HG02763 (cell line): ENCODE measurements around the gene PYGM.

Experiments used
- ATAC-seq: cut with Tn5 transposase; IDR thresholded peaks from one replicate; pipeline ENCODE4 v1.9.1; 2021; ENCODE audit warnings: mild to moderate bottlenecking, moderate library complexity; ENCODE audit not compliant: unreplicated experiment

PYGM gene

GRCh38 chr11:64759722-64760719 is at the start of gene PYGM:
Gene PYGM, minus strand, starts transcription at chr11:64759974. Its CDS starts 76 bp downstream, at chr11:64759898.
- no peak for ATAC-seq

DNA sequence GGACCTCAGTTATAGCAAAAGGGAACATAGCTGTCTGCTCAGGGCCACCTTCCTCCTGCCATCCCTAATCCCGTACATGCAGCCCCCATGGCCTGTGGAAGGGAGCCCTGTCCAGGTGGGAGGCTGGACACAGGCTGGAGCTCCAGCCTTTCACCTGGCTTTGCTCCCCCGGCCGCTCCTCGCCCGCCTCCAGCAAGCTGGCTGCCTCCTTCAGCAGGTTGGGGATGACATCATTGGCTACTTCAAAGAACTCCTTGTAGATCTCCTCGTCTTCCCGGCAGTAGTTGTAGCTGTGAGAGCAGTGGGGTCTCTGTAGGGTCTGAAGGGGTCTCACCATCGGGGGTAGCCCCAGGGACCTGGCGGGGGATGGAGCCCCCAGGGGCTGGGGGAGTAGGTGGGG is 45.7 kb upstream of the PYGM start:
- ATAC-seq, result no peak

- ATAC-seq, result no peak
Observed at GRCh38 chr11:64804346-64805210, 44.8 kb upstream of the PYGM start.

DNA sequence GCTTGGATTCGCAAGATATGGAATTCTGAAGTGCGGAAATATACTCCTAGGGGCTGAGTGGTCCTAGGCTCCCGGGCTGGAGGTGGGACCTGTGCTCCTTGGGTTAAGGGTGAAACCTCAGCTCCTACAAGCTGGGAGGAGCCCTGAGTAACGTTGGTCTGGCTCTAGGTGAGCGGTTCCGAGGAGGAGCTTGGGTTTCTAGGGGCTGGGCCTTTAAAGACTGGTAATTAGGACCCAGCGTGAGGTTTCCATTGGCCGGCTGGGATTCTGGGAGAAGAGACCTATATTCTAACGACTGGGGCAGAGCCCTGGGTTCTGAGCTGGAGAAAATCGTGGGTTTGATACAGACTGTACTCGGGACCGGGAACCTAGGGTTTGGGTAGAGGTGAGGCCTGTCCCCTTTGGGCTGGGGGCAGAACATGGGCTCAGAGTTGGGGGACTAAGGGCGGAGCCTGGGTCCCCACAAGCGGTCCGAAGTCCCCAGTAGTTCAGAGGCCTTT is 44.1 kb upstream of the PYGM start:
- no peak for ATAC-seq

GRCh38 chr11:64803158-64803845 is 43.5 kb upstream of the PYGM start, which contains the start of gene MAP4K2:
Gene MAP4K2, minus strand, starts transcription at chr11:64803214. Its CDS starts 65 bp downstream, at chr11:64803149.
- peak; percentile 69 for ATAC-seq

DNA sequence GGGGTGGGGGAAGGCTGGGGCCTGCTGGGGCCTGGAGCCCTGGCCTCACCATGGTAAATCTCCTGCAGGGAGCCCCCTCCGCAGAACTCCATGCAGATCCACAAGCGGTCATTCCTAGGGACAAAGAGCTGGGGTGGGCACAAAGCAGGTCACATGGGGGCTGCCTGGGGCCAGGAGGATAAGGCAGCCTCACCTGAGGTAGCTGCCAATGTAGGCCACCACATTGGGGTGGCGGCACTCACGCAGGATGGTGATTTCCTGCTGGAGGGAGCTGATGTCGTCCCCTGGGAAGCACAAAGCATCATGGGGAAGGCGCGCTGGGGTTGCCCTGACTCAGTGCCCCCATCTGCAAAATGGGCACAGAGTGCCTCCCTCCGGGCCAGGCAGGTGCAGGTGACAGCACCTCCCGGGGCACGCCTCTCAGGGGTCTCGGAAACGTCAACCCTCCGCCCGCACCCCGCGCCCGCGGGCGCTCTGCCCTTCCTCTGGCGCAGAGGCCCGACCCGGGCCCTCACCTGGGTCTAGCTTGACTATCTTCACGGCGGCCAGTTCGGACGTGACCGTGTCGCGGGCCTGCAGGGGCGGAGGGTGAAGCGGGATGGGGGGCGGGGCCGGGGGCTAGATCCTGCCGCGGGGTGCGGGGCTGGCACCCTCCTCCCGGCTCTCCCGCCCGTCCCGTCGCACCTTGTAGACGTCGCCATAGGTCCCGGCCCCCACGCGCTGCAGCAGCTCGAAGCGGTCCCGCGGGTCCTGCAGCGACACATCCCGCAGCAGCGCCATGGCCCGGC is 42.8 kb upstream of the PYGM start:
- no peak for ATAC-seq

- ATAC-seq, result no peak
Observed at GRCh38 chr11:64801561-64802369, 42.0 kb upstream of the PYGM start.

DNA sequence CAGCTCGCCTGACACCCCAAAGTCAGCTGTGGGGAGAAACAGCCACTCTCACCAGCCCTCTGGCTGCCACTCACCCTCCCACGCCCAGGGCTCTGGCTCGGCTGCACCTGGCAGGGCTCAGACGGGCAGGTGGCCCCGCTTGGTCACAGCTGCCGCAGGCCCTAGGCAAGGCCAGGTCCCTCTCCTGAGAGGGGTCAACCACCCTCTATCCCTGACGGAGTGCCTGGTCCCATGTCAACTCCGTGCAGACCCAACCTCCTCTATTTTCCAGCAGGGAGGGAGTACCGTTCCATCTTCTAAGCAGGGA is 41.3 kb upstream of the PYGM start:
- ATAC-seq, result no peak

- ATAC-seq, result no peak
Observed at GRCh38 chr11:64800303-64801157, 40.8 kb upstream of the PYGM start.

- ATAC-seq, result no peak
Observed at GRCh38 chr11:64799623-64800302, 40.0 kb upstream of the PYGM start.

GRCh38 chr11:64799256-64799622 is 39.5 kb upstream of the PYGM start:
- no peak for ATAC-seq

DNA sequence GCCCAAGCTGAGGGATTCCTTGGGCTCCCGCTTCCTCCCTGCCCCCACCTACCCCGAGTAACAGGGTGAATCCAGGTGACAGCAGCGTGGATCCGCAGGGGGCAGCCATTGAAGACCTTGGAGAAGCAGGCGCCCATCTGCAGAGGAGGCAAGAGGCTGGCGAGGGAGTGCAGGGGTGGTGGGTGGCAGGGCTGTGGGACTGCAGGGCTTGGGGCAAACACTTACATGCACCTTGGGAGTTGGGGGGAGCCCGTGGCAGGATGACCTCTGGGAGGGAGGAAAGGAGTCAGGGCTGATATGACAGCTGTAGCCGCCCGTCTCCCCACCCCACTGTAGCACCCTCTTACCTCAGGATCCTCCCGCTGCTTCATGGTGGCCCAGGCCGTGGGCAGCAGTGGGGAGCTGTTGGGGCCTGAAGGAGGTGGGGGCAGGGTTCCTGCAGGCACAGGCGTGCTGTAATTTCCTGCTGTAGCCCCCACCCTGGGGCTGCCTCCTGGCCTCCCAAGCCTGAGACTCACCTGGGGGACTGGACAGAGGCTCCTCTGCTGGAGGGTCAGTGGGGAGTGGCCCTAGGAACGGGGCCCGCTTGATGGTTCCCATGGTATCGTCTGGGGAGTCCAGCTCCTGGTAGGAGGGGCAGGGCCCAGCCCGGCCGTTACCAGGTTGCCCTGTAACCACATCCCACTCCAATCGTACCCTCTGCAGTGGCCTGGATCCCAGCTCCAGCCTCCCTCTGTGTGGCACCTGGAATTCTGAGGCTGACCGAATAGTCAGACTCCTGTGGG is 37.2 kb upstream of the PYGM start:
- no peak for ATAC-seq

DNA sequence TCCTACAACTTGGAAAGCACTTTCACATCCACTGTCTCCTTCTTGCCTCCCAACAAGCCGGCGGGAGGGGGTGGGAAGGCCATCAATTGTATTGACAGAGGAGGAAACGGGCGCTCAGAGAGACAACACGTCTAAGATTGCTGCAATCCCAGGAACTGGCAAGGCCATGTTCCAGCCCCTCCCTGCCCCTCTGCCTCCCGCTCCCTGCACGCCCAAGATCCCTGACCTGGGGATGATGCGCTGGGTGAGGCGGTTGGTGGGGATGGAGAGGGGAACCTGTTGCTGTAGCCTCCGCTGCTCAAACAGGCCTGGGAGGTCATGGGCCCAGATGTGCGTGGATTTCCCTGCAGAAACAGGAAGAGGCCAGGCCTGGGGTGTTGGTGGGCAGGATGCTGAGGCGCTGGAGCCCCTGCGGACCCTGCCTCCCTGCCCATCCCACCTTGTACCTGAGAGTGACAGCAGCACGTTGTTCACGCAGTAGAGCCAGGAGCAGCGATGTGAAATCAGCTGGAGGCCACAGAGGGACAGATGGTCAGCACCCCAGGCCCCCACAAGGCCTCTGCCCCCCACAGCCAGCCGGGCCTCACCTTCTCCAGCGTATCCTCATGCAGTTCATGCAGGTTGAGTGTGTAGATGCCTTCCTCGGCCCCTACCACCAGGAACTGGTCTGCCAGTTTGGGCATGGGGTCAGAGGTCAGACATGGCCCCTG is 36.4 kb upstream of the PYGM start:
- ATAC-seq, result no peak

DNA sequence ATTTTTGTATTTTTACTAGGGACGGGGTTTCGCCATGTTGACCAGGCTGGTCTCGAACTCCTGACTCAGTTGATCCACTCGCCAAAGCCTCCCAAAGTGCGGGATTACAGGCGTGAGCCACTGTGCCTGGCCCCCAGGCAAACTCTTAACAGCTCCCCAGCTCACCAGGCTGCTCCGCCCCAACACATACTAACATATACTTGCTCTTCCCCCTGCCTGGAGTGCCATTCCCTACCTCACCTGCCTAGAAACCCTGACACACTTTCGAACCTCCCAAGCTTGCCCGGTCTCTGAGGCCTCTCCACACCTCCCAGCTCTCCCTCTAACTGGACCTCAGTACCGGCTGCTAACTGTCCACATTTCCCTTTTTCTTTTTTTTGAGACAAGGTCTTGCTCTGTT is 34.8 kb upstream of the PYGM start:
- ATAC-seq, result no peak

- no peak for ATAC-seq
Observed at GRCh38 chr11:64793271-64794160, 33.7 kb upstream of the PYGM start.
